GM21515 (cell line): ENCODE data around the gene NLRP1.

Experiments
- ATAC-seq: cut with Tn5 transposase; IDR thresholded peaks from one replicate; pipeline ENCODE4 v1.9.1; 2021; ENCODE audit not compliant: unreplicated experiment

Gene NLRP1

GRCh38 chr17:5485270-5486205 lies 98.8 kb downstream of the NLRP1 start, which contains the start of gene DERL2:
Gene DERL2 (minus strand): TSS chr17:5486178. CDS start chr17:5486161, 17 bp downstream.
- ATAC-seq = peak; percentile 19

GRCh38 chr17:5481451-5481850 lies 102.9 kb downstream of the NLRP1 start:
- no peak for ATAC-seq

GRCh38 chr17:5480962-5481361 lies 103.3 kb downstream of the NLRP1 start:
- ATAC-seq = no peak

GRCh38 chr17:5478992-5479391 lies 105.3 kb downstream of the NLRP1 start:
- ATAC-seq = no peak

GRCh38 chr17:5473906-5474305 lies 110.4 kb downstream of the NLRP1 start:
- no peak for ATAC-seq

- ATAC-seq = no peak
Measured at GRCh38 chr17:5472511-5472910, 111.8 kb downstream of the NLRP1 start.

- no peak for ATAC-seq
Measured at GRCh38 chr17:5468075-5468473, 116.2 kb downstream of the NLRP1 start.

- no peak for ATAC-seq
Measured at GRCh38 chr17:5467416-5467815, 116.9 kb downstream of the NLRP1 start.

GRCh38 chr17:5466295-5466694 lies 118.0 kb downstream of the NLRP1 start:
- no peak for ATAC-seq

- no peak for ATAC-seq
Measured at GRCh38 chr17:5464717-5465507, 119.4 kb downstream of the NLRP1 start.
